ENCODE measurements around the gene DNAH7. TPM values are rescaled to one million over a fixed set of nuclear protein-coding genes. Genes with fewer than 3 reads are reported as not detected.
A peak's percentile ranks its signal among the peaks of the same experiment; 100 is the strongest.

DNAH7 gene
- total and polyA plus RNA-seq, 2 of the 8 experiments (the other 6 are each of a cell fraction or from before 2014, with no cell fraction given), result 0.07 to 0.08 TPM

DNA sequence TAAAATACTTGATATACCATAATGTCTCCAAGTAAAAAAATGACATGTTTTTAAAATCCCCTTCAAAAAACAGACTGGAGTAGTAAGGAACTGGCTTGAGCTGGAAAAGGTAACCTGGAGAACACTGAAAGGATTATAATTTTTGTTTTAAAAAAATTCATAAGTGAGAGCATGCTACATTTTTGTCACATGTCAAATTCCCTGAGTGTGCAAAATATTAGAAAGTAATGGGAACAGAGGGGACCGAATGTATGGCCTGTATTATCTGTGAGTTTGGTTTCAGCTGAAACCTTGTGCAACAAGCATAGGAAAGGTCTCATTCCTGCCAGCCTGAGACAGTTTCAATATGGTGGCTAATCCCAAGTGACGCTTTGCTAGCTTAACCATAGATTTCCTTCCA, 209.1 kb downstream of the DNAH7 start:
- H3K56ac ChIP-seq (replicated peaks; ENCODE audit: insufficient read length, low read depth, low read length), result no peak overlapping the region
- no peaks in the 10 kb centered on the region for H4K20me1 ChIP-seq (replicated peaks in 1 of 2; ENCODE audit: control insufficient read depth in 1 of 2, insufficient read depth in 2 of 2, low read length in 2 of 2)
- H3K27ac ChIP-seq (ENCODE audit: low read depth, low read length), result no peak overlapping the region
- H3K79me1 ChIP-seq (ENCODE audit: low read depth, low read length), result no peaks in the 10 kb centered on the region
- no peak overlapping the region for H2BK20ac ChIP-seq (ENCODE audit: low read length)
- no peak overlapping the region for H3K4me2 ChIP-seq (ENCODE audit: insufficient read depth in 1 of 2, low read depth in 2 of 2, low read length in 2 of 2)
- no peaks in the 10 kb centered on the region for H3K79me2 ChIP-seq (ENCODE audit: control insufficient read depth in 1 of 2, insufficient read depth in 2 of 2, low read length in 2 of 2)
- H4K91ac ChIP-seq (replicated peaks; ENCODE audit: insufficient read length, low read length), result no peak overlapping the region
- no peak overlapping the region for H2BK12ac ChIP-seq (ENCODE audit: low read depth, low read length)
- no peak overlapping the region for H4K5ac ChIP-seq (ENCODE audit: insufficient read length, low read depth, low read length)
- no peak overlapping the region for H2BK5ac ChIP-seq (ENCODE audit: low read depth, low read length)
- H3K9ac ChIP-seq (replicated peaks in 1 of 4; ENCODE audit: extremely low read depth in 1 of 4, low read depth in 3 of 4, low read length in 3 of 4), result no peak overlapping the region
- no peak for TF ChIP-seq PHF8 (conservative IDR thresholded peaks at IDR 0.05; ENCODE audit: low read depth, low read length)
- TF ChIP-seq GABPA (IDR thresholded peaks at IDR 0.05; ENCODE audit: borderline replicate concordance, insufficient read depth, low read length), result no peak
- no peak for TF ChIP-seq KDM1A (IDR thresholded peaks at IDR 0.05; ENCODE audit: borderline replicate concordance, low read length)
- TF ChIP-seq SIRT6 (IDR thresholded peaks at IDR 0.05; ENCODE audit: low read length), result no peak
- H3K4me3 ChIP-seq (ENCODE audit: extremely low read depth in 1 of 4, insufficient read depth in 2 of 4, low read depth in 3 of 4, low read length in 4 of 4), result no peak overlapping the region
- no peaks in the 10 kb centered on the region for H3K23me2 ChIP-seq (ENCODE audit: low read depth, low read length)
- H2BK120ac ChIP-seq (replicated peaks; ENCODE audit: low read depth, low read length), result no peak overlapping the region
- H3K18ac ChIP-seq (ENCODE audit: extremely low read depth, low read length), result no peak overlapping the region
- FAIRE-seq (no peak), DNase-seq (ENCODE audit: low read depth in 1 of 2, low spot score in 2 of 2) (no peak)
- H3K4ac ChIP-seq (replicated peaks; ENCODE audit: insufficient read length, low read depth, low read length), result no peak overlapping the region
- no peak overlapping the region for H2AK5ac ChIP-seq (ENCODE audit: low read depth, low read length)
- no peaks in the 10 kb centered on the region for H3K9me3 ChIP-seq (ENCODE audit: insufficient read depth in 2 of 2, low read depth in 1 of 2, low read length in 1 of 2)
- ChIA-PET POLR2A (ENCODE audit: partially characterized antibody) (no interaction called here), CTCF (ENCODE audit: partially characterized antibody) (no interaction called here)
- no peaks in the 10 kb centered on the region for H3K27me3 ChIP-seq (replicated peaks in 1 of 4; ENCODE audit: control insufficient read depth in 3 of 4, extremely low read depth in 1 of 4, insufficient read depth in 3 of 4, low read length in 3 of 4)
- WGBS, 2 experiments (ENCODE audit: extremely low coverage in 1 of 2, insufficient coverage in 1 of 2, insufficient read length in 1 of 2, insufficient replicate concordance in 2 of 2, low coverage in 1 of 2, low lambda C conversion rate in 2 of 2, missing lambda C conversion rate in 1 of 2), result 85% methylated on average over 2 of the region's 2 CpGs; no CpG with 5 or more reads in 1 of the 2 experiments
- H3K14ac ChIP-seq (ENCODE audit: insufficient read length), result no peak overlapping the region
- no peak overlapping the region for H2BK15ac ChIP-seq (ENCODE audit: low read length)
- no peak overlapping the region for H4K8ac ChIP-seq (ENCODE audit: extremely low read depth, insufficient read depth, low read length)
- no peaks in the 10 kb centered on the region for H3K36me3 ChIP-seq (ENCODE audit: control insufficient read depth in 2 of 4, insufficient read depth in 4 of 4, low read length in 3 of 4)
- no peaks in the 10 kb centered on the region for H3K4me1 ChIP-seq (replicated peaks in 1 of 4; ENCODE audit: control insufficient read depth in 3 of 4, insufficient read depth in 4 of 4, low read length in 3 of 4)
- no peak overlapping the region for H3K23ac ChIP-seq (ENCODE audit: insufficient read length)
- 0 out of 2 replicates have a peak overlapping the region, but pooled peaks have one; percentile 57 for H2AFZ ChIP-seq (ENCODE audit: low read length)
